Esophagus squamous epithelium (tissue), 4 donors: ENCODE measurements around the gene DPYSL5.

Source experiments
- CTCF ChIP-seq, 6 experiments: fragments of 450-650 bp in 4 of 6; fragments of 200-600 bp in 2 of 6; sonication (generic) in 2 of 6; IDR thresholded peaks; one replicate each; pipeline ENCODE4 v1.5.1; 2016 to 2019; ENCODE audit warnings: antibody characterized with exemption in 6 of 6, mild to moderate bottlenecking in 4 of 6, moderate library complexity in 4 of 6
- POLR2A ChIP-seq, 4 donors: fragments of 450-650 bp; IDR thresholded peaks; one replicate each; pipeline ENCODE4 v1.6.1; 2017; ENCODE audit warnings: antibody characterized with exemption in 4 of 4, mild to moderate bottlenecking in 4 of 4, moderate library complexity in 3 of 4

GRCh38 chr2:26885651-26886329, 37.9 kb downstream of the DPYSL5 start:
- TF ChIP-seq CTCF (IDR thresholded peaks at IDR 0.05), result no peak
- TF ChIP-seq POLR2A (IDR thresholded peaks at IDR 0.05), result no peak
